Amygdala (tissue), 56 donors: Measurements from ENCODE around the gene OXA1L.
A peak's percentile ranks its signal among the peaks of the same experiment; 100 is the strongest.
"Not testable (repeated sequence)": the region's sequence is repeated elsewhere in the genome, so short reads cannot be mapped to it uniquely, and the experiment has no call there.

Experiments
- DNase-seq, 56 donors: peaks; one replicate each; lab custom pipeline; 2025; lab: John Stamatoyannopoulos, UW

OXA1L gene

GRCh38 chr14:22766457-22767322 lies at the start of gene OXA1L:
OXA1L (plus strand) TSS chr14:22766688; CDS start chr14:22766702, 14 bp downstream.
- DNase-seq: peak; percentile 54 to 97 (median 89)

GRCh38 chr14:22718091-22718490 lies 48.4 kb upstream of the OXA1L start:
- no peak for DNase-seq

GRCh38 chr14:22721213-22721612 lies 45.3 kb upstream of the OXA1L start:
- no peak for DNase-seq

- no peak for DNase-seq
Observed at GRCh38 chr14:22723815-22724214, 42.7 kb upstream of the OXA1L start.

- not testable (repeated sequence) for DNase-seq
Observed at GRCh38 chr14:22724847-22725246, 41.6 kb upstream of the OXA1L start.

- not testable (repeated sequence) for DNase-seq
Observed at GRCh38 chr14:22725374-22725773, 41.1 kb upstream of the OXA1L start.

- DNase-seq: no peak
Observed at GRCh38 chr14:22726012-22726411, 40.5 kb upstream of the OXA1L start.

GRCh38 chr14:22732062-22732461 lies 34.4 kb upstream of the OXA1L start:
- DNase-seq: not testable (repeated sequence)

- DNase-seq: no peak
Observed at GRCh38 chr14:22733829-22734228, 32.7 kb upstream of the OXA1L start.

GRCh38 chr14:22735096-22735495 lies 31.4 kb upstream of the OXA1L start:
- DNase-seq: no peak

GRCh38 chr14:22736384-22736783 lies 30.1 kb upstream of the OXA1L start:
- DNase-seq: not testable (repeated sequence)

- no peak for DNase-seq
Observed at GRCh38 chr14:22737052-22737451, 29.4 kb upstream of the OXA1L start.

- no peak for DNase-seq
Observed at GRCh38 chr14:22739423-22739822, 27.1 kb upstream of the OXA1L start.

GRCh38 chr14:22740020-22740419 lies 26.5 kb upstream of the OXA1L start:
- DNase-seq: no peak

- no peak for DNase-seq
Observed at GRCh38 chr14:22747769-22748168, 18.7 kb upstream of the OXA1L start.

- DNase-seq: no peak
Observed at GRCh38 chr14:22748206-22748605, 18.3 kb upstream of the OXA1L start.

- no peak for DNase-seq
Observed at GRCh38 chr14:22748631-22749068, 17.8 kb upstream of the OXA1L start.

- DNase-seq: no peak
Observed at GRCh38 chr14:22752422-22752821, 14.1 kb upstream of the OXA1L start.

GRCh38 chr14:22753586-22753985 lies 12.9 kb upstream of the OXA1L start:
- peak in 1 of 56 donors; percentile 11 for DNase-seq

- not testable (repeated sequence) for DNase-seq
Observed at GRCh38 chr14:22757972-22758650, 8.4 kb upstream of the OXA1L start.

- DNase-seq: no peak
Observed at GRCh38 chr14:22761734-22762133, 4.8 kb upstream of the OXA1L start.

- no peak for DNase-seq
Observed at GRCh38 chr14:22764382-22764781, 2.1 kb upstream of the OXA1L start.
